DND-41 (cell line): ENCODE data around the gene SLC6A19.
A peak's percentile ranks its signal among the peaks of the same experiment; 100 is the strongest.

ENCODE experiments used
- ATAC-seq: fragments of 200-7000 bp; cut with Tn5 transposase; 3 replicates; pipeline ENCODE4 v1.9.1; 2021; ENCODE audit warnings: low read depth; ENCODE audit not compliant: insufficient read depth
- DNase-seq: peaks from one replicate; pipeline ENCODE4 v3.0.0-alpha.2; 2020
- H2AFZ ChIP-seq: 2 replicates; pipeline ENCODE4 v1.6.0; 2012; ENCODE audit warnings: low read depth, low read length
- H3K27ac ChIP-seq: 2 replicates; pipeline ENCODE4 v1.5.1; 2012; ENCODE audit warnings: low read length, inconsistent platforms
- H3K27me3 ChIP-seq: fragments of 200-600 bp; sonication (generic); 2 replicates; pipeline ENCODE4 v1.6.0; 2012; ENCODE audit warnings: low read length, mild to moderate bottlenecking, inconsistent platforms; ENCODE audit not compliant: insufficient read depth, poor library complexity
- H3K36me3 ChIP-seq: 2 replicates; pipeline ENCODE4 v1.5.1; 2012; ENCODE audit warnings: low read length, inconsistent platforms; ENCODE audit not compliant: insufficient read depth
- H3K4me1 ChIP-seq: 2 replicates; pipeline ENCODE4 v1.5.1; 2012; ENCODE audit warnings: mild to moderate bottlenecking, low read length; ENCODE audit not compliant: insufficient read depth
- H3K4me2 ChIP-seq: 2 replicates; pipeline ENCODE4 v1.6.0; 2012; ENCODE audit warnings: mild to moderate bottlenecking, moderate library complexity, low read length, inconsistent platforms; ENCODE audit not compliant: insufficient read depth
- H3K4me3 ChIP-seq, 2 experiments: fragments of 200-600 bp in 1 of 2; shearing (Covaris generic) in 1 of 2; 2 replicates each; pipeline ENCODE4 v1.5.1; 2012 to 2016; ENCODE audit warnings: inconsistent platforms in 2 of 2, low read length in 2 of 2, mild to moderate bottlenecking in 2 of 2, low read depth in 1 of 2, moderate library complexity in 1 of 2
- H3K79me2 ChIP-seq: 2 replicates; pipeline ENCODE4 v1.6.0; 2012; ENCODE audit warnings: low read length, inconsistent platforms; ENCODE audit not compliant: insufficient read depth
- H3K9ac ChIP-seq: 2 replicates; pipeline ENCODE4 v1.6.0; 2012; ENCODE audit warnings: low read depth, mild to moderate bottlenecking, inconsistent platforms, low read length, moderate library complexity
- H3K9me3 ChIP-seq: 2 replicates; pipeline ENCODE4 v1.5.1; 2012; ENCODE audit warnings: low read length, moderate library complexity, mild to moderate bottlenecking, inconsistent platforms; ENCODE audit not compliant: insufficient read depth, severe bottlenecking
- H4K20me1 ChIP-seq: 2 replicates; pipeline ENCODE4 v1.6.0; 2012; ENCODE audit warnings: low read length; ENCODE audit not compliant: insufficient read depth
- EZH2 ChIP-seq: IDR thresholded peaks from 3 replicates; pipeline ENCODE4 v1.6.1; 2012; ENCODE audit warnings: borderline replicate concordance, low read depth, mild to moderate bottlenecking, moderate library complexity, low read length, inconsistent platforms; ENCODE audit not compliant: severe bottlenecking
- TF ChIP-seq, protein P1 (sequence below): IDR thresholded peaks from 2 replicates; pipeline ENCODE4 v1.5.1; 2012; ENCODE audit warnings: borderline replicate concordance, low read length, moderate library complexity, mild to moderate bottlenecking; ENCODE audit not compliant: poor library complexity, severe bottlenecking; ENCODE audit errors: extremely low read depth

SLC6A19 gene

DNA sequence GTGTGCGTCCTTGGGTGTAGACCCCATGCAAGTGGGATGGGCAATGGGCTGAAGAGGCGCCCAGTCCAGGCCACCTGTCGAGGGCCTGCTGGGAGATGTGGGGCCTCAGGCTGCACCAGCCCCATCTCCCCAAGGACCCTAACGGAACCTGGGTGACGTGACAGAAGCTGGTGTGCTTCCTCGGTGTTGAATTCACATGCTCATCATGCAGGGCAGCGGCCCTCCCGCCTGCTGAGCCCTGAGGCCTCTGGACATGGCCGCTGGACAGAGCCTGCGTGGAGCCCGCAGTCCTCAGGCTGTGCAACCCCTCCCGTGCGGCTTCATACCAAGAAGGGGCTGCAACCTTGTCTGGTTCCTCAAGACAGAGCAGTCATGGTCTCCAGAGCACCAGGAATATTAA is 66.7 kb downstream of the SLC6A19 start:
- Histone ChIP-seq H3K4me3 (no peak overlapping the region), H2AFZ (no peak overlapping the region), H3K79me2 (no peaks in the 10 kb centered on the region), H3K9me3 (peaks cover 5% of the 10 kb centered on the region), H3K4me1 (peaks cover 11% of the 10 kb centered on the region), H3K27ac (no peak overlapping the region; the same call in 1 of the 2 replicates), H3K36me3 (peaks cover 19% of the 10 kb centered on the region), H4K20me1 (peaks cover 2% of the 10 kb centered on the region; the same call in 1 of the 2 replicates), H3K9ac (no peak overlapping the region), H3K4me2 (no peak overlapping the region), H3K27me3 (no peaks in the 10 kb centered on the region)
- DNase-seq (no peak), ATAC-seq (no peak)
- TF ChIP-seq, protein P1, sequence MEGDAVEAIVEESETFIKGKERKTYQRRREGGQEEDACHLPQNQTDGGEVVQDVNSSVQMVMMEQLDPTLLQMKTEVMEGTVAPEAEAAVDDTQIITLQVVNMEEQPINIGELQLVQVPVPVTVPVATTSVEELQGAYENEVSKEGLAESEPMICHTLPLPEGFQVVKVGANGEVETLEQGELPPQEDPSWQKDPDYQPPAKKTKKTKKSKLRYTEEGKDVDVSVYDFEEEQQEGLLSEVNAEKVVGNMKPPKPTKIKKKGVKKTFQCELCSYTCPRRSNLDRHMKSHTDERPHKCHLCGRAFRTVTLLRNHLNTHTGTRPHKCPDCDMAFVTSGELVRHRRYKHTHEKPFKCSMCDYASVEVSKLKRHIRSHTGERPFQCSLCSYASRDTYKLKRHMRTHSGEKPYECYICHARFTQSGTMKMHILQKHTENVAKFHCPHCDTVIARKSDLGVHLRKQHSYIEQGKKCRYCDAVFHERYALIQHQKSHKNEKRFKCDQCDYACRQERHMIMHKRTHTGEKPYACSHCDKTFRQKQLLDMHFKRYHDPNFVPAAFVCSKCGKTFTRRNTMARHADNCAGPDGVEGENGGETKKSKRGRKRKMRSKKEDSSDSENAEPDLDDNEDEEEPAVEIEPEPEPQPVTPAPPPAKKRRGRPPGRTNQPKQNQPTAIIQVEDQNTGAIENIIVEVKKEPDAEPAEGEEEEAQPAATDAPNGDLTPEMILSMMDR: no peak
- TF ChIP-seq EZH2: no peak

DNA sequence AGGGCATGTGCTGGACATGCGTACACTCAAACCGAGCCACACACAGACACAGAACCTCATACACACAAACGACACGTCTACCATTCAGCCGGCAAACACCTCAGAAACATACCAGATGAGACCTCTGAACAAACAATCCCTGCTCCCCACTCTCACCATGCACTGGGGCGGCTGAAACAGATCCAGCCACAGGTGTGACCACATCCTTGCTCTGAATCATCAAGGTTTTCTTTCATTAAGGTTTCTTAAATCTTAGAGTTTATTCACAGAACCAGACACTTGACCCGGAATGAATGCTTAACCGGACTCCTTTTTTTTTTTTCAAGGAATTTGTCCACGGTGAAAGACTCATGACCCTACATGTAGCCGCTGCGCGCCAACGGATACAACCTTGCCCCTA is 67.3 kb downstream of the SLC6A19 start:
- H3K9ac ChIP-seq: no peak overlapping the region
- no peaks in the 10 kb centered on the region for H3K9me3 ChIP-seq
- H3K27ac ChIP-seq: no peak overlapping the region; the same call in 1 of the 2 replicates
- no peak overlapping the region for H3K4me2 ChIP-seq
- H4K20me1 ChIP-seq: peaks cover 2% of the 10 kb centered on the region; the same call in 1 of the 2 replicates
- peaks cover 11% of the 10 kb centered on the region for H3K4me1 ChIP-seq
- no peaks in the 10 kb centered on the region for H3K27me3 ChIP-seq
- no peak overlapping the region for H2AFZ ChIP-seq
- H3K79me2 ChIP-seq: no peaks in the 10 kb centered on the region
- peaks cover 18% of the 10 kb centered on the region for H3K36me3 ChIP-seq
- peak; percentile 53 for DNase-seq
- no peak for TF ChIP-seq EZH2
- TF ChIP-seq, protein P1: no peak
- ATAC-seq: peak; percentile 87
- no peak overlapping the region for H3K4me3 ChIP-seq

DNA sequence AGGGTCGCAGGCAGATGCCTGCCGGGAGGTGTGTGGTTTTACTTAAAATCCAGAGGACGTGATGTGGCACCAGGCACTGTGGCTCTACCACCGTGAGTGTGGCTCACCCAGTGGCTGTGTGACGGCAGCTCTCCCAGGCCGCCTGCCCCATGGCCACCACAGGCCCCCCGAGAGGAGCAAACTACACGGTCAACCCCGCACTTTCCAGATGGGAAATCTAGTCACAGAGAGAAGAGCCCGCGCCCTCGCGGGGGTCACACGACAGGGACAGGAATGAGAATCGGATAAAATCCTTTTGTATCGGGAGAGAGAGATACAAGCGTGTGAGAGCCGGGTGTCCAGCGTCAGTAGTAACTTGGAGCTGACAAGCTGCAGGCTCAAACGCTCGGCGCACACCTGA is 69.0 kb downstream of the SLC6A19 start:
- Histone ChIP-seq H2AFZ (no peak overlapping the region), H3K9me3 (no peaks in the 10 kb centered on the region), H3K4me1 (peaks cover 26% of the 10 kb centered on the region), H4K20me1 (peaks cover 2% of the 10 kb centered on the region; the same call in 1 of the 2 replicates), H3K79me2 (no peaks in the 10 kb centered on the region), H3K9ac (no peak overlapping the region), H3K4me2 (no peak overlapping the region), H3K27me3 (no peaks in the 10 kb centered on the region), H3K36me3 (peaks cover 11% of the 10 kb centered on the region; the same call in 1 of the 2 replicates), H3K27ac (no peak overlapping the region), H3K4me3 (no peak overlapping the region)
- ATAC-seq (no peak), DNase-seq (no peak)
- TF ChIP-seq, protein P1: no peak
- TF ChIP-seq EZH2: no peak
